ENCODE results near the gene KLC1. TPM values are rescaled to one million over a fixed set of nuclear protein-coding genes. Genes with fewer than 3 reads are reported as not detected.
A peak's percentile ranks its signal among the peaks of the same experiment; 100 is the strongest.

Gene KLC1
- total RNA-seq, 2 experiments from 2014 or later, result 197 to 200 TPM

DNA sequence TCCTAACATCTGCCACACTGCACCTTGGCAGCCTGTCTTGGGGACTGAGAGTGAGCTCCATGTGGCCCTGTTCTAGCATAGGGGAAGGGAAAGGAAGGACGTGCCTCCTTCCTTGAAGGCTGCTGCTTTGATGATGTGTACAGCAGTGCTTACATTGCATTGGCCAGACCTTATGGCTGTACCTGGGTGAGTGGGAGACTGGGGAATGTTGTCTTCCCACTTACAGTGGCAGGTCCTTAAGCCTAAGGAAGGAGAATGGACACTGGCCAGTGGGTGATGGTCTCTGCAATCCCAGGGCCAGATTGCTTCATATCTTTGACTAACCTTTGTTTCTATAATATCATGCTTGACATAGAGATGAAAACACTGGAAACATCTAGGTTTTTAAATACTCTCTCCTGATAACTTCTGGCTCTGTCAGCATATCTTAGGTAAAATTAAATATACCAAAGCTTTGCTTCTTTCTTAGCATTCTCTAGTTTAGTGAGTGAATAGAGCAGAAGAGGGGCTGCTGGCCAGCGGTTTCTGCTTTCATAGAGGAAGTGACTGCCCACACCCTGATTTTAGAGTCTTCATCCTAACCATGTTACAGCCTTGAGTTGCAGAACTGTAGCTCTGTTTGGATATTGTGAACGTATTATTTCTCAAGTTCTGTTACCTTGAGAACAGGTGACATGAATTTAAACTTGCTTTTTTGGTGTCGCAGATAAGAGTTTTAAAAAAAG is 27.2 kb downstream of the KLC1 start:
- POLR2A ChIA-PET, result interaction anchor here (0.6 kb wide), 1 partner anchor 237 kb away, joined by 3 read pairs; no protein-coding TSS in a partner anchor
- H3K36me3 Mint-ChIP-seq, result peaks cover 17% of the 10 kb centered on the region
- peaks cover 3% of the 10 kb centered on the region for H3K4me1 Mint-ChIP-seq
- ATAC-seq (ENCODE audit: low read depth) (no peak), DNase-seq (no peak)
- H3K9me3 Mint-ChIP-seq, result no peaks in the 10 kb centered on the region
- H3K4me3 Mint-ChIP-seq, result no peak overlapping the region
- H3K27ac Mint-ChIP-seq, result no peak overlapping the region
- H3K27me3 Mint-ChIP-seq, result no peaks in the 10 kb centered on the region

GRCh38 chr14:103656756-103657133 is 27.7 kb downstream of the KLC1 start:
- H3K4me3 Mint-ChIP-seq, result no peak overlapping the region
- H3K27me3 Mint-ChIP-seq, result no peaks in the 10 kb centered on the region
- H3K4me1 Mint-ChIP-seq, result peaks cover 3% of the 10 kb centered on the region
- DNase-seq, result no peak
- no peak overlapping the region for H3K27ac Mint-ChIP-seq
- ATAC-seq (ENCODE audit: low read depth), result no peak
- peaks cover 18% of the 10 kb centered on the region for H3K36me3 Mint-ChIP-seq
- POLR2A ChIA-PET, result interaction anchor here (0.6 kb wide), 1 partner anchor 236 kb away, joined by 3 read pairs; no protein-coding TSS in a partner anchor
- no peaks in the 10 kb centered on the region for H3K9me3 Mint-ChIP-seq

DNA sequence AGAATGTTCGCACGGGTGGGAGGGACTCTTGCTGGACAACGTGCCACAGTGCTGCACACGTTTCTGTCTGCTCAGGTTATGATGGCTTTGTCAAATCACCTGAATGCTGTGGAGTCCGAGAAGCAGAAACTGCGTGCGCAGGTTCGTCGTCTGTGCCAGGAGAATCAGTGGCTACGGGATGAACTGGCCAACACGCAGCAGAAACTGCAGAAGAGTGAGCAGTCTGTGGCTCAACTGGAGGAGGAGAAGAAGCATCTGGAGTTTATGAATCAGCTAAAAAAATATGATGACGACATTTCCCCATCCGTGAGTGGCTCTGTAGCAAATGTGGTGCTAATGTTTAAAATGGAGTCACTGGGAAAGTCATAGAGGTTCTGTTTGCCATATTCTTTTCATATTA is 28.5 kb downstream of the KLC1 start:
- Mint-ChIP-seq H3K27ac (no peak overlapping the region), H3K9me3 (no peaks in the 10 kb centered on the region), H3K4me1 (no peaks in the 10 kb centered on the region), H3K36me3 (peaks cover 18% of the 10 kb centered on the region), H3K27me3 (no peaks in the 10 kb centered on the region), H3K4me3 (no peak overlapping the region)
- DNase-seq, result no peak
- POLR2A ChIA-PET, result no interaction called here
- ATAC-seq (ENCODE audit: low read depth), result no peak

- Mint-ChIP-seq H3K9me3 (no peaks in the 10 kb centered on the region), H3K27me3 (no peaks in the 10 kb centered on the region), H3K4me3 (no peak overlapping the region), H3K36me3 (peaks cover 17% of the 10 kb centered on the region), H3K4me1 (no peaks in the 10 kb centered on the region), H3K27ac (no peak overlapping the region)
- ATAC-seq (ENCODE audit: low read depth) (no peak), DNase-seq (no peak)
- POLR2A ChIA-PET, result no interaction called here
Observed at GRCh38 chr14:103659631-103660030, 30.6 kb downstream of the KLC1 start.

DNA sequence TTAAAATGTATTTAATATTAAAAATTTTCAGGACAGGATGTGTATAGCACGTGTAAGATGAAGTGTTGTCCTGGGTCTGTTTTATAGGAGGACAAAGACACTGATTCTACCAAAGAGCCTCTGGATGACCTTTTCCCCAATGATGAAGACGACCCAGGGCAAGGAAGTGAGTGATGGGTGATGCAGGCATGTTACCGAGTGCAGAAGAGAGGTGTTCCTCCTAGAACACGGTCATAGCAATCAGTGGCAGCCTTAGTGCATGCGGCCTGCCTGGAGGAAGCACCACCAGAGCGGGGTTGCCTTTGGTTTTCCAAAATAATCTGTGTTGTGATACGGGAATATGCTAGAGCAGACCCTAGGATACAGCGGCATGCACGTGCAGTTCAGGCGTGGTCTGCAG is 33.0 kb downstream of the KLC1 start:
- DNase-seq, result no peak
- no peak overlapping the region for H3K4me3 Mint-ChIP-seq
- H3K4me1 Mint-ChIP-seq, result peaks cover 3% of the 10 kb centered on the region
- H3K9me3 Mint-ChIP-seq, result no peaks in the 10 kb centered on the region
- no peak for ATAC-seq (ENCODE audit: low read depth)
- peaks cover 18% of the 10 kb centered on the region for H3K36me3 Mint-ChIP-seq
- POLR2A ChIA-PET, result interaction anchor here (0.5 kb wide), 1 partner anchor 12 kb away, joined by 4 read pairs; no protein-coding TSS in a partner anchor
- no peak overlapping the region for H3K27ac Mint-ChIP-seq
- no peaks in the 10 kb centered on the region for H3K27me3 Mint-ChIP-seq

GRCh38 chr14:103662591-103662990 is 33.6 kb downstream of the KLC1 start:
- Mint-ChIP-seq H3K36me3 (peaks cover 18% of the 10 kb centered on the region), H3K27me3 (no peaks in the 10 kb centered on the region)
- ATAC-seq (ENCODE audit: low read depth), result no peak

GRCh38 chr14:103663506-103663905 is 34.5 kb downstream of the KLC1 start:
- Mint-ChIP-seq H3K36me3 (peaks cover 15% of the 10 kb centered on the region), H3K4me1 (peaks cover 3% of the 10 kb centered on the region), H3K27ac (no peak overlapping the region), H3K9me3 (no peaks in the 10 kb centered on the region), H3K27me3 (no peaks in the 10 kb centered on the region), H3K4me3 (no peak overlapping the region)
- DNase-seq, result no peak
- POLR2A ChIA-PET, result no interaction called here
- no peak for ATAC-seq (ENCODE audit: low read depth)

More at GRCh38 chr14:103662591-103662990, 33.6 kb downstream of the KLC1 start:
- no peak overlapping the region for H3K4me3 Mint-ChIP-seq
- DNase-seq, result no peak
- peaks cover 3% of the 10 kb centered on the region for H3K4me1 Mint-ChIP-seq
- no peak overlapping the region for H3K27ac Mint-ChIP-seq
- H3K9me3 Mint-ChIP-seq, result no peaks in the 10 kb centered on the region
- POLR2A ChIA-PET, result no interaction called here

- Mint-ChIP-seq H3K9me3 (no peaks in the 10 kb centered on the region), H3K36me3 (peaks cover 16% of the 10 kb centered on the region), H3K4me1 (peaks cover 3% of the 10 kb centered on the region), H3K27me3 (no peaks in the 10 kb centered on the region), H3K27ac (no peak overlapping the region), H3K4me3 (no peak overlapping the region)
- POLR2A ChIA-PET, result no interaction called here
- no peak for DNase-seq
- ATAC-seq (ENCODE audit: low read depth), result no peak
Observed at GRCh38 chr14:103667671-103668070, 38.7 kb downstream of the KLC1 start.

- H3K27ac Mint-ChIP-seq, result no peak overlapping the region
- H3K4me3 Mint-ChIP-seq, result no peak overlapping the region
- peaks cover 19% of the 10 kb centered on the region for H3K36me3 Mint-ChIP-seq
- POLR2A ChIA-PET, result no interaction called here
- ATAC-seq (ENCODE audit: low read depth) (no peak), DNase-seq (no peak)
- peaks cover 3% of the 10 kb centered on the region for H3K4me1 Mint-ChIP-seq
- H3K27me3 Mint-ChIP-seq, result no peaks in the 10 kb centered on the region
- H3K9me3 Mint-ChIP-seq, result no peaks in the 10 kb centered on the region
Observed at GRCh38 chr14:103668117-103668516, 39.1 kb downstream of the KLC1 start.

DNA sequence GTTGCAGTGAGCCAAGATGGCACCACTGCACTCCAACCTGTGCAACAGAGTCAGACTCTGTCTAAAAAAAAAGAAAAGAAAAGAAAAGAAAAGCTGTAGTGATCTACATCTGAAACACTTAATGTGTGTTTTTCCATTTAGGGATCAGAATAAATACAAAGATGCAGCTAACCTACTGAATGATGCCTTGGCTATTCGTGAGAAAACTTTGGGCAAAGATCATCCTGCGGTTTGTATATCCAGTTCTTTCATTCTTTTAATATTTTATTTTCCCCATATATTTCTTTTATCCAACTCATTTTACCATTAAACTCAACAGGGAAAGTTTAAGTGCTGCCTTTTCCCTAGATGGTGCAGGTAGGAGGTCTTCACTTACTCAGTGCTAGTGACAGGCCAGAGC is 40.4 kb downstream of the KLC1 start:
- POLR2A ChIA-PET, result interaction anchor here (0.6 kb wide), 2 partner anchors 24 to 191 kb away, joined by 4 read pairs; no protein-coding TSS in a partner anchor
- ATAC-seq (ENCODE audit: low read depth), result no peak
- peaks cover 3% of the 10 kb centered on the region for H3K4me1 Mint-ChIP-seq
- no peak overlapping the region for H3K27ac Mint-ChIP-seq
- DNase-seq, result no peak
- H3K9me3 Mint-ChIP-seq, result no peaks in the 10 kb centered on the region
- H3K27me3 Mint-ChIP-seq, result no peaks in the 10 kb centered on the region
- peaks cover 26% of the 10 kb centered on the region for H3K36me3 Mint-ChIP-seq
- no peak overlapping the region for H3K4me3 Mint-ChIP-seq

GRCh38 chr14:103671911-103672310 is 42.9 kb downstream of the KLC1 start:
- DNase-seq (no peak), ATAC-seq (ENCODE audit: low read depth) (no peak)
- POLR2A ChIA-PET, result no interaction called here
- Mint-ChIP-seq H3K36me3 (peaks cover 28% of the 10 kb centered on the region), H3K9me3 (no peaks in the 10 kb centered on the region), H3K4me1 (no peaks in the 10 kb centered on the region), H3K27ac (no peak overlapping the region), H3K4me3 (no peak overlapping the region), H3K27me3 (no peaks in the 10 kb centered on the region)

- DNase-seq (no peak), ATAC-seq (ENCODE audit: low read depth) (no peak)
- POLR2A ChIA-PET, result no interaction called here
- H3K4me3 Mint-ChIP-seq, result no peak overlapping the region
- H3K36me3 Mint-ChIP-seq, result peaks cover 35% of the 10 kb centered on the region
- H3K27me3 Mint-ChIP-seq, result no peaks in the 10 kb centered on the region
- no peaks in the 10 kb centered on the region for H3K4me1 Mint-ChIP-seq
- no peak overlapping the region for H3K27ac Mint-ChIP-seq
- H3K9me3 Mint-ChIP-seq, result no peaks in the 10 kb centered on the region
Observed at GRCh38 chr14:103675957-103676356, 46.9 kb downstream of the KLC1 start.

- Mint-ChIP-seq H3K36me3 (peaks cover 32% of the 10 kb centered on the region), H3K27me3 (no peaks in the 10 kb centered on the region), H3K4me1 (no peaks in the 10 kb centered on the region), H3K27ac (no peak overlapping the region), H3K9me3 (no peaks in the 10 kb centered on the region), H3K4me3 (no peak overlapping the region)
- no peak for DNase-seq
- POLR2A ChIA-PET, result interaction anchor here (0.7 kb wide), 1 partner anchor 116 kb away, joined by 3 read pairs; no protein-coding TSS in a partner anchor
- no peak for ATAC-seq (ENCODE audit: low read depth)
Observed at GRCh38 chr14:103676881-103677675, 48.1 kb downstream of the KLC1 start.

GRCh38 chr14:103679351-103679750 is 50.3 kb downstream of the KLC1 start:
- POLR2A ChIA-PET, result no interaction called here
- ATAC-seq (ENCODE audit: low read depth) (peak; percentile 75), DNase-seq (no peak)
- Mint-ChIP-seq H3K4me3 (no peak overlapping the region), H3K27me3 (no peaks in the 10 kb centered on the region), H3K27ac (no peak overlapping the region), H3K4me1 (no peaks in the 10 kb centered on the region), H3K9me3 (no peaks in the 10 kb centered on the region), H3K36me3 (peaks cover 21% of the 10 kb centered on the region)

Measured in activated naive CD8-positive, alpha-beta T cell treated with anti-CD3 and anti-CD28 coated beads, Interleukin-2, amount 10 ng/mL, durations not matched to agents 7 days and 5 days (primary cell).